HG02973 (cell line): ENCODE data around the gene POMT2.
"Not testable (repeated sequence)": the region's sequence is repeated elsewhere in the genome, so short reads cannot be mapped to it uniquely, and the experiment has no call there.

ENCODE experiments used
- ATAC-seq: cut with Tn5 transposase; IDR thresholded peaks from one replicate; pipeline ENCODE4 v1.9.1; 2021; ENCODE audit warnings: moderate library complexity; ENCODE audit not compliant: unreplicated experiment

Gene POMT2

GRCh38 chr14:77302926-77303325 is 17.8 kb downstream of the POMT2 start:
- no peak for ATAC-seq

- ATAC-seq = no peak
These were observed 19.6 kb downstream of the POMT2 start for GRCh38 chr14:77301103-77301502.

- ATAC-seq = no peak
These were observed 20.9 kb downstream of the POMT2 start for GRCh38 chr14:77299771-77300170.

GRCh38 chr14:77296906-77297305 is 23.8 kb downstream of the POMT2 start:
- ATAC-seq = no peak

GRCh38 chr14:77296155-77296554 is 24.5 kb downstream of the POMT2 start:
- ATAC-seq = no peak

GRCh38 chr14:77290705-77291104 is 30.0 kb downstream of the POMT2 start:
- no peak for ATAC-seq

- ATAC-seq = no peak
These were observed 34.1 kb downstream of the POMT2 start for GRCh38 chr14:77286576-77286975.

- ATAC-seq = no peak
These were observed 36.2 kb downstream of the POMT2 start for GRCh38 chr14:77284466-77284865.

- no peak for ATAC-seq
These were observed 36.6 kb downstream of the POMT2 start for GRCh38 chr14:77284066-77284465.

- no peak for ATAC-seq
These were observed 38.8 kb downstream of the POMT2 start for GRCh38 chr14:77281852-77282410.

GRCh38 chr14:77280921-77281320 is 39.8 kb downstream of the POMT2 start:
- ATAC-seq = not testable (repeated sequence)

- ATAC-seq = no peak
These were observed 41.0 kb downstream of the POMT2 start for GRCh38 chr14:77279719-77280118.

GRCh38 chr14:77278461-77279230 is 42.0 kb downstream of the POMT2 start:
- ATAC-seq = no peak

GRCh38 chr14:77276959-77277358 is 43.7 kb downstream of the POMT2 start:
- no peak for ATAC-seq

GRCh38 chr14:77276295-77276935 is 44.3 kb downstream of the POMT2 start:
- ATAC-seq = no peak

- no peak for ATAC-seq
These were observed 45.1 kb downstream of the POMT2 start for GRCh38 chr14:77275601-77276017.

- ATAC-seq = no peak
These were observed 45.6 kb downstream of the POMT2 start for GRCh38 chr14:77275041-77275580.

GRCh38 chr14:77273796-77274195 is 46.9 kb downstream of the POMT2 start:
- no peak for ATAC-seq

- no peak for ATAC-seq
These were observed 48.4 kb downstream of the POMT2 start for GRCh38 chr14:77272261-77272660.

- ATAC-seq = no peak
These were observed 49.5 kb downstream of the POMT2 start, which contains the start of gene NGB for GRCh38 chr14:77271113-77271710. Gene NGB, minus strand, starts transcription at chr14:77271206. Its CDS starts 269 bp downstream, at chr14:77270937.

- ATAC-seq = no peak
These were observed 50.1 kb downstream of the POMT2 start for GRCh38 chr14:77270361-77271112.
